Measurements from ENCODE around the gene EVX2. TPM values are rescaled to one million over a fixed set of nuclear protein-coding genes. Genes with fewer than 3 reads are reported as not detected.

The EVX2 gene
- total and polyA plus RNA-seq, 2 donors (not counting 1 experiment from before 2014, with no cell fraction given), result not detected

GRCh38 chr2:176038694-176039093 lies 45.1 kb downstream of the EVX2 start:
- H2AFZ ChIP-seq (ENCODE audit: insufficient read depth, low read depth, low read length, poor library complexity, severe bottlenecking), result no peak overlapping the region
- H4K20me1 ChIP-seq (ENCODE audit: control insufficient read depth, insufficient read depth, low read length, poor library complexity, severe bottlenecking), result no peaks in the 10 kb centered on the region
- Mint-ChIP-seq H3K4me1 (no peaks in the 10 kb centered on the region), H3K9me3 (ENCODE audit: insufficient read depth) (peaks cover 2% of the 10 kb centered on the region), H3K27me3 (peaks cover 38% of the 10 kb centered on the region), H3K27ac (no peak overlapping the region), H3K4me3 (no peak overlapping the region)
- no CpG with 5 or more reads among the region's 2 CpGs for WGBS (ENCODE audit: insufficient coverage)
- H3K36me3 ChIP-seq (replicated peaks in 1 of 2; ENCODE audit: control extremely low read depth in 1 of 2, control insufficient read depth in 1 of 2, extremely low read depth in 1 of 2, insufficient read depth in 2 of 2, low read length in 1 of 2), result no peaks in the 10 kb centered on the region
- no peak for DNase-seq
- no peaks in the 10 kb centered on the region for H3K79me2 ChIP-seq (ENCODE audit: control insufficient read depth, insufficient read depth, low read length)
- TF ChIP-seq CTCF (IDR thresholded peaks at IDR 0.05) (no peak), EZH2 (IDR thresholded peaks at IDR 0.05; ENCODE audit: borderline replicate concordance, insufficient read depth, low read depth, low read length, poor library complexity, severe bottlenecking) (no peak)
- no peak overlapping the region for H3K9ac ChIP-seq (ENCODE audit: low read length)
- peaks cover 0 to 5% (median 0%) of the 10 kb centered on the region in 3 donors for H3K9me3 ChIP-seq (ENCODE audit: control extremely low read depth in 1 of 3, control insufficient read depth in 2 of 3, insufficient read depth in 1 of 3, low read length in 2 of 3)
- H3K27me3 ChIP-seq (replicated peaks in 1 of 4; ENCODE audit: control extremely low read depth in 1 of 4, control insufficient read depth in 3 of 4, insufficient read depth in 4 of 4, low read length in 3 of 4), result peaks cover 0 to 6% (median 0%) of the 10 kb centered on the region in 4 experiments
- CTCF ChIA-PET, result no interaction called here
- H3K4me2 ChIP-seq (replicated peaks; ENCODE audit: low read depth, low read length, poor library complexity, severe bottlenecking), result no peak overlapping the region
- no peak overlapping the region for H3K27ac ChIP-seq (ENCODE audit: low read length in 2 of 2)
- no peaks in the 10 kb centered on the region for H3K4me1 ChIP-seq (ENCODE audit: control insufficient read depth in 2 of 2, insufficient read depth in 2 of 2, low read length in 2 of 2)
- no peak for ATAC-seq (ENCODE audit: low read depth)
- POLR2A ChIA-PET, result no interaction called here
- no peak overlapping the region for H3K4me3 ChIP-seq (ENCODE audit: control extremely low read depth in 1 of 5, extremely low read depth in 1 of 5, insufficient read depth in 1 of 5, low read depth in 2 of 5, low read length in 4 of 5)
- intact Hi-C loops (cut with micrococcal nuclease), result no loop called here

GRCh38 chr2:176035013-176035691 lies 48.6 kb downstream of the EVX2 start:
- H3K4me3 Mint-ChIP-seq, result no peak overlapping the region
- ATAC-seq (ENCODE audit: low read depth), result no peak

More at GRCh38 chr2:176035013-176035691, 48.6 kb downstream of the EVX2 start:
- no peaks in the 10 kb centered on the region for H3K27me3 ChIP-seq (replicated peaks in 1 of 4; ENCODE audit: control extremely low read depth in 1 of 4, control insufficient read depth in 3 of 4, insufficient read depth in 4 of 4, low read length in 3 of 4)
- H3K4me2 ChIP-seq (replicated peaks; ENCODE audit: low read depth, low read length, poor library complexity, severe bottlenecking), result no peak overlapping the region
- no peaks in the 10 kb centered on the region for H3K79me2 ChIP-seq (ENCODE audit: control insufficient read depth, insufficient read depth, low read length)
- TF ChIP-seq CTCF (IDR thresholded peaks at IDR 0.05), result no peak
- TF ChIP-seq EZH2 (IDR thresholded peaks at IDR 0.05; ENCODE audit: borderline replicate concordance, insufficient read depth, low read depth, low read length, poor library complexity, severe bottlenecking), result no peak
- intact Hi-C loops (cut with micrococcal nuclease), result no loop called here
- no peaks in the 10 kb centered on the region for H3K9me3 ChIP-seq (ENCODE audit: control extremely low read depth in 1 of 3, control insufficient read depth in 2 of 3, insufficient read depth in 1 of 3, low read length in 2 of 3)
- no peak overlapping the region for H3K4me3 ChIP-seq (ENCODE audit: control extremely low read depth in 1 of 5, extremely low read depth in 1 of 5, insufficient read depth in 1 of 5, low read depth in 2 of 5, low read length in 4 of 5)
- DNase-seq, result no peak
- no peak overlapping the region for H3K27ac ChIP-seq (ENCODE audit: low read length in 2 of 2)
- no peaks in the 10 kb centered on the region for H4K20me1 ChIP-seq (ENCODE audit: control insufficient read depth, insufficient read depth, low read length, poor library complexity, severe bottlenecking)
- POLR2A ChIA-PET, result no interaction called here
- Mint-ChIP-seq H3K4me1 (no peaks in the 10 kb centered on the region), H3K9me3 (ENCODE audit: insufficient read depth) (no peaks in the 10 kb centered on the region), H3K27ac (no peak overlapping the region), H3K27me3 (peaks cover 35% of the 10 kb centered on the region)
- 93% methylated on average over 2 of the region's 6 CpGs for WGBS (ENCODE audit: insufficient coverage)
- no peak overlapping the region for H3K9ac ChIP-seq (ENCODE audit: low read length)
- H2AFZ ChIP-seq (ENCODE audit: insufficient read depth, low read depth, low read length, poor library complexity, severe bottlenecking), result no peak overlapping the region
- CTCF ChIA-PET, result no interaction called here
- no peaks in the 10 kb centered on the region for H3K4me1 ChIP-seq (ENCODE audit: control insufficient read depth in 2 of 2, insufficient read depth in 2 of 2, low read length in 2 of 2)
- H3K36me3 ChIP-seq (replicated peaks in 1 of 2; ENCODE audit: control extremely low read depth in 1 of 2, control insufficient read depth in 1 of 2, extremely low read depth in 1 of 2, insufficient read depth in 2 of 2, low read length in 1 of 2), result no peaks in the 10 kb centered on the region
